Testis (tissue), 3 donors: Measurements from ENCODE around the gene CFAP69. TPM values are rescaled to one million over a fixed set of nuclear protein-coding genes. Genes with fewer than 3 reads are reported as not detected.

Experiments used
- DNase-seq: peaks from one replicate; pipeline ENCODE4 v3.0.0-alpha.2; 2019
- H3K27ac ChIP-seq, 2 donors: fragments of 200-600 bp; sonication (generic); one replicate each; pipeline ENCODE4 v1.5.1; 2019
- H3K27me3 ChIP-seq: fragments of 200-600 bp; sonication (generic); one replicate; pipeline ENCODE4 v1.5.1; 2019
- H3K36me3 ChIP-seq: fragments of 200-600 bp; sonication (generic); one replicate; pipeline ENCODE4 v1.5.1; 2017; ENCODE audit warnings: low read depth; ENCODE audit errors: missing control alignments
- H3K4me1 ChIP-seq: fragments of 200-600 bp; sonication (generic); one replicate; pipeline ENCODE4 v1.5.1; 2019
- H3K4me3 ChIP-seq, 2 donors: fragments of 200-600 bp; sonication (generic); one replicate each; pipeline ENCODE4 v1.5.1; 2017 to 2019
- H3K9me3 ChIP-seq: fragments of 200-600 bp; sonication (generic); one replicate; pipeline ENCODE4 v1.5.1; 2017
- POLR2A ChIP-seq: fragments of 450-650 bp; IDR thresholded peaks from one replicate; pipeline ENCODE4 v1.6.1; 2017; ENCODE audit warnings: antibody characterized with exemption, mild to moderate bottlenecking, moderate library complexity
- WGBS, 2 donors: methylation state at CpG; one replicate each; pipeline ENCODE4 v1.1.5; 2018; 5-methylcytosine and 5-hydroxymethylcytosine counted together
- intact Hi-C: fragments of 100-400 bp; cut with DNase I; formaldehyde crosslinking; loops from one replicate; pipeline ENCODE4 v1.15.1; 2023; ENCODE audit warnings: low total_unique reads
- polyA plus RNA-seq: library from polyadenylated mRNA; stranded (reverse); fragments of 350-450 nt; fragmentation: Illumina TruSeq; extraction: RNeasy Lipid Tissue Mini Kit (QIAGEN cat#74804); gene quantifications from one replicate; pipeline ENCODE4 v1.2.3, GENCODE V29; 2014; ENCODE audit warnings: low read depth, low replicate concordance; ENCODE audit not compliant: insufficient read depth
- total RNA-seq, 2 donors: library from RNA; depleted of rRNA; stranded (reverse); fragments of >200 nt; gene quantifications; one replicate each; pipeline ENCODE4 v1.2.3, GENCODE V29; 2016
- TF ChIP-seq, protein P1 (sequence below), 3 experiments: fragments of 450-650 bp in 2 of 3; fragments of 200-600 bp in 1 of 3; sonication (generic) in 1 of 3; IDR thresholded peaks; one replicate each; pipeline ENCODE4 v1.5.1; 2016 to 2019; ENCODE audit warnings: antibody characterized with exemption in 3 of 3, mild to moderate bottlenecking in 2 of 3, moderate library complexity in 1 of 3

The CFAP69 gene
- total and polyA plus RNA-seq, 3 donors from 2014 or later = 8.7 to 18.0 (median 9.0) TPM

DNA sequence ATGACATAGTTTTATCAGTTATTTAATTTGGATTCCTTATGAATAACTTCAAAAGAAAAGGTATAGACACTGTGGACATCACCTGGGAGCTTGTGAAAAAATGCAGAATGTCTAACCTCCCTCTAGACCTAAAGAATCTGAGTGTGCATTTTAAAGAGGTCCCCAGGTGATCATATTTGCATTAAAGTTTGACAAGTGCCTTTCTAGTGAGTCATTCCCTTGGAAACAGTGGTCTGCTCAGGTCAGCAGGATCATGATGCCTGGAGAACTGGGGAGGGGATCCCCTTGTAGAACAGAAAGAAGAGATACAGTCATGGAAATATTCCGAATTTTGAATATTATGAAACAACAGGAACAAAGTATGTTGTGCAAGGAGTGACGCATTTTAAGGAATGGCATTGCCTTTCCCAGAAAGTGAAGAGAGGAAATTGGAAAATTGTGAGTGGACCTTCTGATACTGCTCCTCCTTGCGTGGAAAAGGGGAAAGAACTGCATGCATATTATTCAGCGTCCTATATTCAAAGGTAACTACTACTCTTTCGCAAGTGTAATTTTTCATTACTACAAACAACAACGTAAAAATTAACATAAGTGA, 28.8 kb upstream of the CFAP69 start:
- Histone ChIP-seq H3K36me3 (no peaks in the 10 kb centered on the region), H3K9me3 (no peaks in the 10 kb centered on the region), H3K27me3 (no peaks in the 10 kb centered on the region), H3K4me1 (no peaks in the 10 kb centered on the region), H3K27ac (no peak overlapping the region), H3K4me3 (no peak overlapping the region)
- no peak for DNase-seq
- no peak for TF ChIP-seq POLR2A
- TF ChIP-seq, protein P1, sequence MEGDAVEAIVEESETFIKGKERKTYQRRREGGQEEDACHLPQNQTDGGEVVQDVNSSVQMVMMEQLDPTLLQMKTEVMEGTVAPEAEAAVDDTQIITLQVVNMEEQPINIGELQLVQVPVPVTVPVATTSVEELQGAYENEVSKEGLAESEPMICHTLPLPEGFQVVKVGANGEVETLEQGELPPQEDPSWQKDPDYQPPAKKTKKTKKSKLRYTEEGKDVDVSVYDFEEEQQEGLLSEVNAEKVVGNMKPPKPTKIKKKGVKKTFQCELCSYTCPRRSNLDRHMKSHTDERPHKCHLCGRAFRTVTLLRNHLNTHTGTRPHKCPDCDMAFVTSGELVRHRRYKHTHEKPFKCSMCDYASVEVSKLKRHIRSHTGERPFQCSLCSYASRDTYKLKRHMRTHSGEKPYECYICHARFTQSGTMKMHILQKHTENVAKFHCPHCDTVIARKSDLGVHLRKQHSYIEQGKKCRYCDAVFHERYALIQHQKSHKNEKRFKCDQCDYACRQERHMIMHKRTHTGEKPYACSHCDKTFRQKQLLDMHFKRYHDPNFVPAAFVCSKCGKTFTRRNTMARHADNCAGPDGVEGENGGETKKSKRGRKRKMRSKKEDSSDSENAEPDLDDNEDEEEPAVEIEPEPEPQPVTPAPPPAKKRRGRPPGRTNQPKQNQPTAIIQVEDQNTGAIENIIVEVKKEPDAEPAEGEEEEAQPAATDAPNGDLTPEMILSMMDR (IDR thresholded peaks at IDR 0.05) = no peak
- WGBS, 2 donors = 89 to 92% methylated on average over 6 of the region's 6 CpGs
- intact Hi-C loops = no loop called here

DNA sequence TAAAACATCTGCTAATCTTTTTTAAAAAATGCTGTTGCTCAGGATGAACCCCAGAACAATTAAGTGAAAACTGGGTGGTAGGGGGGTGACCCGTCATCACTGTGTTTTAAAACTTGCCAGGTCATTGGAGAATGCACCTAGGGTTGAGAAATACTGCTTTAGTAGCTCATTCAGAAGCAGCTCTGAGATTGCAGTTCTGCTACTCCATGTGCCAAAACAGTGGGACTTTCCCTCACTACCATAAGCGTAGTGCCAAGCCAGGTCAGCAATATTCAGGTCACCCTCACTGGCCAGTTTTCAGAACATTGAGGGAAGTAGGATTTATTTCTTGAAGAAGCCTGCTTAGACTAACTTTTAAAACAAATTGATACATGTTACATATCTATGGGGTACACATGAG, 28.2 kb upstream of the CFAP69 start:
- no peaks in the 10 kb centered on the region for H3K36me3 ChIP-seq
- WGBS, 2 donors = 87 to 96% methylated on average over 2 of the region's 2 CpGs
- H3K27me3 ChIP-seq = no peaks in the 10 kb centered on the region
- no peak for DNase-seq
- TF ChIP-seq POLR2A = no peak
- TF ChIP-seq, protein P1 (IDR thresholded peaks at IDR 0.05) = no peak
- intact Hi-C loops = no loop called here
- no peak overlapping the region for H3K4me3 ChIP-seq
- no peak overlapping the region for H3K27ac ChIP-seq
- H3K9me3 ChIP-seq = no peaks in the 10 kb centered on the region
- H3K4me1 ChIP-seq = no peaks in the 10 kb centered on the region

DNA sequence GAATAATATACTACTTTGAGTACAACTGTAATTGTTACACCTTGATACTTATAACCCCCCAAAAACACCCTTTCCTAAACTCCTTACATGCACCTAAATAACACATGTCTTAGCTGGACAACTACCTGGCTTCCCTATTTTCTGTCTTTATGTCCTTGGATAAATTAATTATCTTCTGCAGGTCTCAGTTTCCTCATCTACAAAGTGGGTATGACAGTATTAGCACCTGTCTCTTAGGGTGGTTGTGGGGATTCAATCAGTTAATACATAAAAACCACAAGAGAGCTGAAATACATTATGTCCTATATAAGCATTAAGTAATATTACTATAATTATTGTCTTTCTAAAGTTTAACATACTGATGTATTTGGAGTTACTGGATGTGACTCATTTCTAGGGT, 22.6 kb upstream of the CFAP69 start:
- no peak for DNase-seq
- Histone ChIP-seq H3K27ac (no peak overlapping the region), H3K36me3 (no peaks in the 10 kb centered on the region), H3K4me3 (no peak overlapping the region), H3K4me1 (no peaks in the 10 kb centered on the region), H3K9me3 (no peaks in the 10 kb centered on the region), H3K27me3 (no peaks in the 10 kb centered on the region)
- no peak for TF ChIP-seq POLR2A
- TF ChIP-seq, protein P1 (IDR thresholded peaks at IDR 0.05) = no peak
- intact Hi-C loops = no loop called here

DNA sequence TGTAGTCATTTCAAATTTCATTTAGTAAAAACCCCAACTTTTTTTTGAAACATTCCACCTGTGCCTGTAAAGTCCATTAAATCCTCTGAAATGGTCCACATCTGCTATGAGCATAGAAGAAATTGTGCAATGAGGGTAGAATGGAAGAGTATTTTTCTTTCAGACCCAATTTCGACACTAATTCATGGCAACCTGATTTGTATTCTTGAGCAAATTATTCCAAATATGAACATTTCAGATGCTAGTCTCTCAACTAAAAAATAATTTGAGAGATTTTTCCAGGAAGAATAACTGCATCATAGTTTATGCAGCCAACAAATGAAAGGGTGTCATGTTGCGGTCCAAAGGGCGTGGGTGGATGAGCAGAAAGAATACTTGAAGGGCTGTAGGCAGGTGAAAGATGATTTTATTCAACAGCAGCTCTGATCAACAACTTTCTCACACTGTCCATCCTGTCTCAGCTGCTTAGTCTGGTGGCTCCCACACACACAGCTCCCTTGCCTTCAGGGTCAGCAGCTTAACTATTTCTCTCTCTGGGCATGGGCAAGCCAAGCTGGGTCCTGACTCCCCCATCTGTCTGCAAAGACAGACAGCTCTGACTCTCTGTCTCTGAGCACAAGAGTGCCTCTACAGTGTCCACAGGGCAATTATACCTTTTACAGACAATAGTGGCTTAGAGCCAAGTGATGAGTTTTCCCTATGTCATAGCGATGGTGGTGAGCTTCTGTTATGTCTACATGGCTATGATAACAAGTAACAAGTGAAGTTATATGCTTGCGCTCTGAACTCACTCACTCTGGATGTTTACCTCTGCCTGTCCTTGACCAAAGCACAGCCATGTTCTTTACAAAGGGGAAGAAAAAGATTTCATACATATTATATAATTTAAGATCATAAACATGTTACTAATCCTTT, 21.9 kb upstream of the CFAP69 start:
- Histone ChIP-seq H3K27ac (no peak overlapping the region), H3K4me3 (no peak overlapping the region), H3K9me3 (no peaks in the 10 kb centered on the region), H3K36me3 (no peaks in the 10 kb centered on the region), H3K4me1 (no peaks in the 10 kb centered on the region), H3K27me3 (no peaks in the 10 kb centered on the region)
- TF ChIP-seq POLR2A = no peak
- TF ChIP-seq, protein P1 (IDR thresholded peaks at IDR 0.05) = no peak
- intact Hi-C loops = no loop called here
- WGBS, 2 donors = 65 to 81% methylated on average over 5 of the region's 5 CpGs
- DNase-seq = no peak
